GM12878 (cell line): Measurements from ENCODE around the gene DMKN. TPM values are rescaled to one million over a fixed set of nuclear protein-coding genes. Genes with fewer than 3 reads are reported as not detected.

Experiments used
- ATAC-seq: fragments of 200-7000 bp; cut with Tn5 transposase; 3 replicates; pipeline ENCODE4 v1.9.1; 2020; ENCODE audit warnings: mild to moderate bottlenecking, moderate library complexity
- Bru-seq: library from RNA; stranded (reverse); fragments of 400-500 nt; gene quantifications from one replicate; lab custom pipeline; 2021; lab: Mats Ljungman, UMichigan
- BruChase-seq, 2 experiments: library from RNA; stranded (reverse); fragments of 400-500 nt; gene quantifications; one replicate each; lab custom pipeline; 2021; lab: Mats Ljungman, UMichigan
- BruUV-seq: library from RNA; stranded (reverse); fragments of 400-500 nt; replicated peaks from 2 replicates; lab custom pipeline; 2021; lab: Mats Ljungman, UMichigan
- CTCF ChIA-PET: fragments of 300-600 bp; sonication (Branson Sonifier 250); formaldehyde crosslinking; extraction: SDS; loops from one replicate; lab custom pipeline; 2021; ENCODE audit warnings: inconsistent platforms; lab: Yijun Ruan, JAX
- POLR2A ChIA-PET: fragments of 350-600 bp; formaldehyde crosslinking; extraction: SDS; loops from one replicate; lab custom pipeline; 2021; ENCODE audit warnings: inconsistent platforms; lab: Charles Lee
- RAD21 ChIA-PET: fragments of 300-600 bp; sonication (Branson Sonifier 250); formaldehyde crosslinking; loops from one replicate; lab custom pipeline; 2023; ENCODE audit warnings: antibody characterized with exemption; ENCODE audit not compliant: unreplicated experiment; lab: Charles Lee
- SMC1A ChIA-PET: fragments of 300-600 bp; sonication (Branson Sonifier 250); formaldehyde crosslinking; loops from one replicate; lab custom pipeline; 2023; ENCODE audit not compliant: unreplicated experiment, uncharacterized antibody; lab: Charles Lee
- DNase-seq: peaks from one replicate; pipeline ENCODE4 v3.0.0-alpha.2; 2011; ENCODE audit warnings: low read depth, low spot score
- FAIRE-seq: peaks from 3 replicates; lab custom pipeline; 2011; peaks lifted over from hg19 to GRCh38; lab: Jason Lieb, UNC
- H2AFZ ChIP-seq: 2 replicates; pipeline ENCODE4 v1.6.0; 2011; ENCODE audit warnings: low read depth, low read length, control low read depth; ENCODE audit not compliant: control insufficient read depth
- H3K27ac ChIP-seq: 2 replicates; pipeline ENCODE4 v1.5.1; 2011; ENCODE audit warnings: control low read depth; ENCODE audit not compliant: control insufficient read depth, insufficient read depth
- H3K27me3 ChIP-seq, 2 experiments: replicated peaks in 1 of 2; 2 replicates each; pipeline versions ENCODE4 v1.6.0 to v1.6.1; 2011; ENCODE audit warnings: low read length in 1 of 2; ENCODE audit not compliant: control insufficient read depth in 2 of 2, insufficient read depth in 2 of 2
- H3K36me3 ChIP-seq, 2 experiments: 2 replicates each; pipeline ENCODE4 v1.5.1; 2011; ENCODE audit warnings: low read length in 1 of 2; ENCODE audit not compliant: control insufficient read depth in 2 of 2, insufficient read depth in 2 of 2
- H3K4me1 ChIP-seq: 2 replicates; pipeline ENCODE4 v1.6.1; 2011; ENCODE audit warnings: mild to moderate bottlenecking, low read length, moderate library complexity, mixed read lengths; ENCODE audit not compliant: control insufficient read depth, insufficient read depth
- H3K4me2 ChIP-seq: 2 replicates; pipeline ENCODE4 v1.6.0; 2011; ENCODE audit warnings: control low read depth; ENCODE audit not compliant: control insufficient read depth, insufficient read depth
- H3K4me3 ChIP-seq: fragments of 200-600 bp; sonication (generic); 2 replicates; pipeline ENCODE4 v1.5.1; 2016
- H3K79me2 ChIP-seq: 2 replicates; pipeline ENCODE4 v1.6.0; 2011; ENCODE audit warnings: low read length; ENCODE audit not compliant: control insufficient read depth, insufficient read depth
- H3K9ac ChIP-seq: 2 replicates; pipeline ENCODE4 v1.8.0; 2011; ENCODE audit warnings: low read length, control low read depth, mixed read lengths; ENCODE audit not compliant: control insufficient read depth, insufficient read depth
- H3K9me3 ChIP-seq: replicated peaks from 3 replicates; pipeline ENCODE4 v1.5.1; 2011; ENCODE audit warnings: mild to moderate bottlenecking, low read length; ENCODE audit not compliant: control insufficient read depth, insufficient read depth
- H4K20me1 ChIP-seq: 2 replicates; pipeline ENCODE4 v1.6.0; 2011; ENCODE audit not compliant: control insufficient read depth, insufficient read depth
- IKZF2 ChIP-seq, 2 experiments: fragments of 450-650 bp; IDR thresholded peaks; 2 replicates each; pipeline ENCODE4 v1.6.1; 2017; ENCODE audit warnings: mild to moderate bottlenecking in 2 of 2, moderate library complexity in 2 of 2
- MTA3 ChIP-seq: IDR thresholded peaks from 2 replicates; pipeline ENCODE4 v1.6.1; 2012; ENCODE audit warnings: low read length, inconsistent platforms, borderline replicate concordance
- PAX8 ChIP-seq: fragments of 450-650 bp; IDR thresholded peaks from 2 replicates; pipeline ENCODE4 v1.6.1; 2017; ENCODE audit warnings: mild to moderate bottlenecking, moderate library complexity
- WGBS: methylation state at CpG from one replicate; pipeline ENCODE4 v1.1.6; 2016; ENCODE audit warnings: low lambda C conversion rate; ENCODE audit not compliant: insufficient replicate concordance, insufficient coverage; ENCODE audit errors: missing lambda C conversion rate; 5-methylcytosine and 5-hydroxymethylcytosine counted together
- in situ Hi-C: fragments of 300-500 bp; cut with MboI; formaldehyde crosslinking; loops from 9 replicates; pipeline ENCODE4 v1.14.3; 2018; ENCODE audit warnings: mixed read lengths
- intact Hi-C: fragments of 100-400 bp; cut with micrococcal nuclease; formaldehyde crosslinking; loops from one replicate; pipeline ENCODE4 v1.14.2; 2022; ENCODE audit not compliant: unreplicated experiment
- long read RNA-seq, 2 experiments: library from polyadenylated mRNA; unstranded; transcript quantifications; one replicate each; pipeline ENCODE4 v2.0.0, GENCODE V29; 2019 to 2020
- polyA minus RNA-seq, 3 experiments: library from RNA; depleted of rRNA, polyadenylated mRNA; stranded (reverse); fragments of >200 nt; gene quantifications; 2 replicates each; pipeline ENCODE4 v1.2.3, GENCODE V29; 2011
- polyA plus RNA-seq, 11 experiments: library from polyadenylated mRNA; depleted of rRNA in 4 of 11; unstranded in 6 of 11; stranded (reverse) in 5 of 11; fragments of >200 nt; fragmentation: Nextera tagmentation in 4 of 11; fragmentation: Illumina TruSeq in 1 of 11; extraction: Ambion mirVana in 4 of 11; extraction: Trizol in 1 of 11; gene quantifications; 1 replicate in 1 of 11; 2 replicates in 10 of 11; pipeline versions ENCODE4 v1.2.1 to v1.2.3, GENCODE V29; 2011 to 2016; ENCODE audit warnings: inconsistent platforms in 2 of 11, missing spikeins in 2 of 11, low read depth in 1 of 11
- total RNA-seq, 4 experiments: library from RNA; depleted of rRNA in 3 of 4; stranded (reverse); fragments of >200 nt in 3 of 4; fragmentation: Illumina TruSeq in 1 of 4; extraction: Trizol in 1 of 4; gene quantifications; 2 replicates each; pipeline versions ENCODE4 v1.2.1 to v1.2.3, GENCODE V29; 2013 to 2021
- TF ChIP-seq, protein P1 (sequence below): fragments of 450-650 bp; IDR thresholded peaks from 2 replicates; pipeline ENCODE4 v1.6.1; 2017; ENCODE audit warnings: mild to moderate bottlenecking, moderate library complexity
- TF ChIP-seq, protein P2 (sequence below), 3 experiments: IDR thresholded peaks in 2 of 3; conservative IDR thresholded peaks in 1 of 3; 2 replicates each; pipeline ENCODE4 v1.5.1; 2011; ENCODE audit warnings: low read depth in 3 of 3, low read length in 3 of 3, mild to moderate bottlenecking in 3 of 3, control low read depth in 2 of 3, moderate library complexity in 2 of 3, inconsistent platforms in 1 of 3, mixed read lengths in 1 of 3; ENCODE audit not compliant: control insufficient read depth in 2 of 3, insufficient read depth in 1 of 3; ENCODE audit errors: extremely low read depth in 1 of 3
- TF ChIP-seq, protein P3 (sequence below): fragments of 450-650 bp; IDR thresholded peaks from 2 replicates; pipeline ENCODE4 v1.6.1; 2016; ENCODE audit warnings: mild to moderate bottlenecking

The DMKN gene, protein sequence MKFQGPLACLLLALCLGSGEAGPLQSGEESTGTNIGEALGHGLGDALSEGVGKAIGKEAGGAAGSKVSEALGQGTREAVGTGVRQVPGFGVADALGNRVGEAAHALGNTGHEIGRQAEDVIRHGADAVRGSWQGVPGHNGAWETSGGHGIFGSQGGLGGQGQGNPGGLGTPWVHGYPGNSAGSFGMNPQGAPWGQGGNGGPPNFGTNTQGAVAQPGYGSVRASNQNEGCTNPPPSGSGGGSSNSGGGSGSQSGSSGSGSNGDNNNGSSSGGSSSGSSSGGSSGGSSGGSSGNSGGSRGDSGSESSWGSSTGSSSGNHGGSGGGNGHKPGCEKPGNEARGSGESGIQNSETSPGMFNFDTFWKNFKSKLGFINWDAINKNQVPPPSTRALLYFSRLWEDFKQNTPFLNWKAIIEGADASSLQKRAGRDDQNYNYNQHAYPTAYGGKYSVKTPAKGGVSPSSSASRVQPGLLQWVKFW
- total RNA-seq (2013; cell fraction: nucleolus; rRNA removed) = 230 and 233 TPM in 2 replicates
- 59.5 and 68.0 TPM in 2 replicates for total RNA-seq (2014; rRNA removed)
- total RNA-seq (2014; rRNA removed; fragmentation: Illumina TruSeq; extraction: Trizol) = 52.6 and 61.3 TPM in 2 replicates
- total RNA-seq (2021) = 57.8 and 64.9 TPM in 2 replicates
- 52.3 TPM for polyA plus RNA-seq (2011; ENCODE audit: low read depth)
- polyA plus RNA-seq (2011; rRNA removed) = 60.7 and 72.5 TPM in 2 replicates
- 78.7 and 92.1 TPM in 2 replicates for polyA plus RNA-seq (2011; cell fraction: cytosol; rRNA removed)
- 118 and 167 TPM in 2 replicates for polyA plus RNA-seq (2011; cell fraction: nucleus; rRNA removed)
- polyA plus RNA-seq (2012) = 23.7 and 29.9 TPM in 2 replicates
- polyA plus RNA-seq (2014; fragmentation: Illumina TruSeq; extraction: Trizol) = 90.7 and 102 TPM in 2 replicates
- polyA plus RNA-seq (2014; fragmentation: Nextera tagmentation; extraction: Ambion mirVana) = 10 to 100 TPM; 36.4 to 43.3 TPM
- 87.8 and 114 TPM in 2 replicates for polyA plus RNA-seq (2014; rRNA removed)
- polyA plus RNA-seq (2016; fragmentation: Nextera tagmentation; extraction: Ambion mirVana) = 10 to 100 TPM; 57.8 to 65.9 TPM
- polyA minus RNA-seq (2011; rRNA and poly(A)+ RNA removed) = 16.8 and 29.2 TPM in 2 replicates
- 10.3 and 13.2 TPM in 2 replicates for polyA minus RNA-seq (2011; cell fraction: cytosol; rRNA and poly(A)+ RNA removed)
- polyA minus RNA-seq (2011; cell fraction: nucleus; rRNA and poly(A)+ RNA removed) = 28.0 and 32.9 TPM in 2 replicates
- Bru-seq, nascent RNA = percentile 71 among the genes with signal in this experiment
- BruChase-seq, experiment 1, labeled RNA remaining after a 6-hour chase = percentile 72 among the genes with signal in this experiment
- percentile 67 among the genes with signal in this experiment for BruChase-seq, experiment 2, labeled RNA remaining after a 2-hour chase
- long read RNA-seq, experiment 1, partial matches to known transcripts = 2 of 29 reads
- long read RNA-seq, experiment 1, other reads (novel, unspliced or antisense) = 17 of 29 reads
- long read RNA-seq, experiment 2, transcript DMKN-211 (11 exons, 848 nt) = major isoform, 6 of 81 reads
- long read RNA-seq, experiment 2, partial matches to known transcripts = 9 of 81 reads
- long read RNA-seq, experiment 2, other reads (novel, unspliced or antisense) = 52 of 81 reads

DNA sequence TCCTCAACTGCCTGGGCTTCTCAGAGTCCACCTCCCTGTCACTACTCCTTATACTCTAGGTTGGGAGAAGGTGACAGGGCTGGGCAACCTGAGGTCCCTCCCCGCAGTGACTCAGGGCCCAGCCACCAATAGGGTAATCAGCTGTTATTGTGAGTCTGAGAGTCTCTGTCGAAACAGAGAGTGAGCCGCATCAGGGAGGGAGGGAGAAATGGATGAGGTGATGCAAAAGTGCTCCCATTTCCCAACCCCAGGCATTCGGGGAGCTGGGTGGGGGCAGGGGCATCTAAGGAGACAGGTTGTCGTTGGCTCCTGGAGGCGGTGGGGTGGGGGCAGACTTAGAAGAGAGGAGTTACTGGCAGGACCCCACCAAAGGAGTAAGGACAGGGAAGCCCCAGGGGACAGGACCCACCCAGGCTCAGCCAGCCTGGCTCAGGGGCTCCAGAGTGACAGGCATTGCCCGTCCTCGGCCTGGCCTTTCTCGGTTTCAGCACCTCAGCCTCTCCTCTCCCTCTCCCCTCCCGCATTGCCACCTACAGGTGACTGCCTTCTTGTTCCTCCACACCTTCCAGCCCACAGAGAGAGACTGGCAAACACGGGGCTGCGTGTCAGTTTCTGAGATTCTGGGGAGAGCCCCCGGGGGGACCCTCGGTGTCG lies at the start of gene DMKN:
Gene DMKN, minus strand, starts transcription at position 22 of the 654 bp plus-strand sequence. CDS start 174 bp downstream, outside the sequence.
- SMC1A ChIA-PET = no interaction called here
- H3K4me2 ChIP-seq = no peak within 1 kb of the TSS
- TF ChIP-seq, protein P1, sequence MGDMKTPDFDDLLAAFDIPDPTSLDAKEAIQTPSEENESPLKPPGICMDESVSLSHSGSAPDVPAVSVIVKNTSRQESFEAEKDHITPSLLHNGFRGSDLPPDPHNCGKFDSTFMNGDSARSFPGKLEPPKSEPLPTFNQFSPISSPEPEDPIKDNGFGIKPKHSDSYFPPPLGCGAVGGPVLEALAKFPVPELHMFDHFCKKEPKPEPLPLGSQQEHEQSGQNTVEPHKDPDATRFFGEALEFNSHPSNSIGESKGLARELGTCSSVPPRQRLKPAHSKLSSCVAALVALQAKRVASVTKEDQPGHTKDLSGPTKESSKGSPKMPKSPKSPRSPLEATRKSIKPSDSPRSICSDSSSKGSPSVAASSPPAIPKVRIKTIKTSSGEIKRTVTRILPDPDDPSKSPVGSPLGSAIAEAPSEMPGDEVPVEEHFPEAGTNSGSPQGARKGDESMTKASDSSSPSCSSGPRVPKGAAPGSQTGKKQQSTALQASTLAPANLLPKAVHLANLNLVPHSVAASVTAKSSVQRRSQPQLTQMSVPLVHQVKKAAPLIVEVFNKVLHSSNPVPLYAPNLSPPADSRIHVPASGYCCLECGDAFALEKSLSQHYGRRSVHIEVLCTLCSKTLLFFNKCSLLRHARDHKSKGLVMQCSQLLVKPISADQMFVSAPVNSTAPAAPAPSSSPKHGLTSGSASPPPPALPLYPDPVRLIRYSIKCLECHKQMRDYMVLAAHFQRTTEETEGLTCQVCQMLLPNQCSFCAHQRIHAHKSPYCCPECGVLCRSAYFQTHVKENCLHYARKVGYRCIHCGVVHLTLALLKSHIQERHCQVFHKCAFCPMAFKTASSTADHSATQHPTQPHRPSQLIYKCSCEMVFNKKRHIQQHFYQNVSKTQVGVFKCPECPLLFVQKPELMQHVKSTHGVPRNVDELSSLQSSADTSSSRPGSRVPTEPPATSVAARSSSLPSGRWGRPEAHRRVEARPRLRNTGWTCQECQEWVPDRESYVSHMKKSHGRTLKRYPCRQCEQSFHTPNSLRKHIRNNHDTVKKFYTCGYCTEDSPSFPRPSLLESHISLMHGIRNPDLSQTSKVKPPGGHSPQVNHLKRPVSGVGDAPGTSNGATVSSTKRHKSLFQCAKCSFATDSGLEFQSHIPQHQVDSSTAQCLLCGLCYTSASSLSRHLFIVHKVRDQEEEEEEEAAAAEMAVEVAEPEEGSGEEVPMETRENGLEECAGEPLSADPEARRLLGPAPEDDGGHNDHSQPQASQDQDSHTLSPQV = no peak
- TF ChIP-seq PAX8 (no peak), IKZF2 (IDR thresholded peaks at IDR 0.05) (0 out of 4 replicates have a peak, but pooled peaks of 1 of the 2 experiments have one; percentile 18), MTA3 (no peak)
- TF ChIP-seq, protein P2, sequence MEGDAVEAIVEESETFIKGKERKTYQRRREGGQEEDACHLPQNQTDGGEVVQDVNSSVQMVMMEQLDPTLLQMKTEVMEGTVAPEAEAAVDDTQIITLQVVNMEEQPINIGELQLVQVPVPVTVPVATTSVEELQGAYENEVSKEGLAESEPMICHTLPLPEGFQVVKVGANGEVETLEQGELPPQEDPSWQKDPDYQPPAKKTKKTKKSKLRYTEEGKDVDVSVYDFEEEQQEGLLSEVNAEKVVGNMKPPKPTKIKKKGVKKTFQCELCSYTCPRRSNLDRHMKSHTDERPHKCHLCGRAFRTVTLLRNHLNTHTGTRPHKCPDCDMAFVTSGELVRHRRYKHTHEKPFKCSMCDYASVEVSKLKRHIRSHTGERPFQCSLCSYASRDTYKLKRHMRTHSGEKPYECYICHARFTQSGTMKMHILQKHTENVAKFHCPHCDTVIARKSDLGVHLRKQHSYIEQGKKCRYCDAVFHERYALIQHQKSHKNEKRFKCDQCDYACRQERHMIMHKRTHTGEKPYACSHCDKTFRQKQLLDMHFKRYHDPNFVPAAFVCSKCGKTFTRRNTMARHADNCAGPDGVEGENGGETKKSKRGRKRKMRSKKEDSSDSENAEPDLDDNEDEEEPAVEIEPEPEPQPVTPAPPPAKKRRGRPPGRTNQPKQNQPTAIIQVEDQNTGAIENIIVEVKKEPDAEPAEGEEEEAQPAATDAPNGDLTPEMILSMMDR (IDR thresholded peaks at IDR 0.05 in 2 of 3, conservative IDR thresholded peaks at IDR 0.05 in 1 of 3; ENCODE audit: control insufficient read depth in 2 of 3, extremely low read depth in 1 of 3, insufficient read depth in 1 of 3, low read depth in 3 of 3, low read length in 3 of 3) = peak in 1 of 3 experiments; percentile 14; a peak in 1 of 6 replicates
- TF ChIP-seq, protein P3, sequence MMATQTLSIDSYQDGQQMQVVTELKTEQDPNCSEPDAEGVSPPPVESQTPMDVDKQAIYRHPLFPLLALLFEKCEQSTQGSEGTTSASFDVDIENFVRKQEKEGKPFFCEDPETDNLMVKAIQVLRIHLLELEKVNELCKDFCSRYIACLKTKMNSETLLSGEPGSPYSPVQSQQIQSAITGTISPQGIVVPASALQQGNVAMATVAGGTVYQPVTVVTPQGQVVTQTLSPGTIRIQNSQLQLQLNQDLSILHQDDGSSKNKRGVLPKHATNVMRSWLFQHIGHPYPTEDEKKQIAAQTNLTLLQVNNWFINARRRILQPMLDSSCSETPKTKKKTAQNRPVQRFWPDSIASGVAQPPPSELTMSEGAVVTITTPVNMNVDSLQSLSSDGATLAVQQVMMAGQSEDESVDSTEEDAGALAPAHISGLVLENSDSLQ = peak; percentile 39; the same call in 1 of the 2 replicates
- TF ChIP-seq, all 136 proteins: peak for 3
- ATAC-seq (no peak), FAIRE-seq (no peak), DNase-seq (no peak)
- ChIA-PET RAD21 (no interaction called here), CTCF (interaction anchor here (1.1 to 3.6 kb wide), 2 partner anchors 34 to 78 kb away, joined by 3 to 19 read pairs; no protein-coding TSS in a partner anchor), POLR2A (no interaction called here)
- BruUV-seq = no TSS peak
- in situ Hi-C loops = no loop called here
- no peak within 1 kb of the TSS for H3K4me3 ChIP-seq
- H3K4me1 ChIP-seq = peaks cover 3% of the 10 kb centered on the region; the same call in 1 of the 2 replicates
- H3K27ac ChIP-seq = no peak within 1 kb of the TSS
- 23% methylated on average over 15 of the region's 15 CpGs for WGBS
- H3K36me3 ChIP-seq = no peaks in the 10 kb centered on the region
- intact Hi-C loops = no loop called here
- no peaks in the 10 kb centered on the region for H4K20me1 ChIP-seq
- H3K9me3 ChIP-seq = no peaks in the 10 kb centered on the region
- no peaks in the 10 kb centered on the region for H3K79me2 ChIP-seq
- H2AFZ ChIP-seq = no peak within 1 kb of the TSS
- no peak within 1 kb of the TSS for H3K9ac ChIP-seq
- H3K27me3 ChIP-seq = no peaks in the 10 kb centered on the region; a peak in 1 of 4 replicates
